Spleen (tissue), 7 donors: Measurements from ENCODE around the gene YTHDC1.

Experiments used
- CTCF ChIP-seq, 11 experiments: fragments of 200-600 bp in 7 of 11; fragments of 450-650 bp in 4 of 11; sonication (generic) in 4 of 11; IDR thresholded peaks in 8 of 11; conservative IDR thresholded peaks in 3 of 11; 1 replicate in 7 of 11; 2 replicates in 4 of 11; pipeline versions ENCODE4 v1.4.0 to v1.8.0; 2016 to 2021; ENCODE audit warnings: antibody characterized with exemption in 11 of 11, inconsistent platforms in 4 of 11, mild to moderate bottlenecking in 1 of 11
- POLR2A ChIP-seq, 3 donors: fragments of 450-650 bp; IDR thresholded peaks; one replicate each; pipeline ENCODE4 v1.5.1; 2017; ENCODE audit warnings: antibody characterized with exemption in 3 of 3, mild to moderate bottlenecking in 1 of 3
- donor health status: DM: no; HTN: no; CAD: no; lungs with moderate emphysema.
- donor health status: DM: no; HTN: no; CAD: no.
- donor health status: DM: no; HTN: no; CAD: no.

- TF ChIP-seq CTCF (IDR thresholded peaks at IDR 0.05 in 8 of 11, conservative IDR thresholded peaks at IDR 0.05 in 3 of 11) = no peak
- TF ChIP-seq POLR2A (IDR thresholded peaks at IDR 0.05) = no peak
These were observed 39.1 kb downstream of the YTHDC1 start for GRCh38 chr4:68310651-68311247.
